Neural progenitor cell (in vitro differentiated cells): ENCODE results near the gene NEDD4L.

ENCODE experiments used
- EZH2phosphoT487 ChIP-seq: fragments of 200-600 bp; sonication (generic); IDR thresholded peaks from 2 replicates; pipeline ENCODE4 v1.6.1; 2017; ENCODE audit warnings: antibody characterized with exemption
- TF ChIP-seq, protein P1 (sequence below): fragments of 200-600 bp; sonication (generic); IDR thresholded peaks from 2 replicates; pipeline ENCODE4 v1.5.1; 2017; ENCODE audit warnings: antibody characterized with exemption, mild to moderate bottlenecking

- TF ChIP-seq, protein P1, sequence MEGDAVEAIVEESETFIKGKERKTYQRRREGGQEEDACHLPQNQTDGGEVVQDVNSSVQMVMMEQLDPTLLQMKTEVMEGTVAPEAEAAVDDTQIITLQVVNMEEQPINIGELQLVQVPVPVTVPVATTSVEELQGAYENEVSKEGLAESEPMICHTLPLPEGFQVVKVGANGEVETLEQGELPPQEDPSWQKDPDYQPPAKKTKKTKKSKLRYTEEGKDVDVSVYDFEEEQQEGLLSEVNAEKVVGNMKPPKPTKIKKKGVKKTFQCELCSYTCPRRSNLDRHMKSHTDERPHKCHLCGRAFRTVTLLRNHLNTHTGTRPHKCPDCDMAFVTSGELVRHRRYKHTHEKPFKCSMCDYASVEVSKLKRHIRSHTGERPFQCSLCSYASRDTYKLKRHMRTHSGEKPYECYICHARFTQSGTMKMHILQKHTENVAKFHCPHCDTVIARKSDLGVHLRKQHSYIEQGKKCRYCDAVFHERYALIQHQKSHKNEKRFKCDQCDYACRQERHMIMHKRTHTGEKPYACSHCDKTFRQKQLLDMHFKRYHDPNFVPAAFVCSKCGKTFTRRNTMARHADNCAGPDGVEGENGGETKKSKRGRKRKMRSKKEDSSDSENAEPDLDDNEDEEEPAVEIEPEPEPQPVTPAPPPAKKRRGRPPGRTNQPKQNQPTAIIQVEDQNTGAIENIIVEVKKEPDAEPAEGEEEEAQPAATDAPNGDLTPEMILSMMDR = no peak
- no peak for TF ChIP-seq EZH2phosphoT487
Measured at GRCh38 chr18:58058720-58059119, 14.7 kb downstream of the NEDD4L start.
